Right ventricle myocardium inferior (tissue), 1 donor: ENCODE measurements around the gene FASN. TPM values are rescaled to one million over a fixed set of nuclear protein-coding genes. Genes with fewer than 3 reads are reported as not detected.

Experiments used
- ATAC-seq: fragments of 200-7000 bp; cut with Tn5 transposase; one replicate; pipeline ENCODE4 v1.9.1; 2020; ENCODE audit warnings: mild to moderate bottlenecking, moderate library complexity
- DNase-seq: peaks from one replicate; pipeline ENCODE4 v3.0.0; 2021; ENCODE audit errors: missing footprints
- intact Hi-C: fragments of 100-400 bp; cut with DNase I; formaldehyde crosslinking; loops from one replicate; pipeline ENCODE4 v1.11.0; 2022
- total RNA-seq: library from RNA; stranded (reverse); fragmentation: NEBNext Ultra II Directional; extraction: Animal tissue kit (Norgen Biotek cat#: 25700); gene quantifications from one replicate; pipeline ENCODE4 v1.2.1, GENCODE V29; 2021
- donor health status: DM: no; HTN: yes; CAD: no; lungs with severe emphysema.

FASN gene
- total RNA-seq, 1 donor from 2014 or later, result 46.6 TPM

DNA sequence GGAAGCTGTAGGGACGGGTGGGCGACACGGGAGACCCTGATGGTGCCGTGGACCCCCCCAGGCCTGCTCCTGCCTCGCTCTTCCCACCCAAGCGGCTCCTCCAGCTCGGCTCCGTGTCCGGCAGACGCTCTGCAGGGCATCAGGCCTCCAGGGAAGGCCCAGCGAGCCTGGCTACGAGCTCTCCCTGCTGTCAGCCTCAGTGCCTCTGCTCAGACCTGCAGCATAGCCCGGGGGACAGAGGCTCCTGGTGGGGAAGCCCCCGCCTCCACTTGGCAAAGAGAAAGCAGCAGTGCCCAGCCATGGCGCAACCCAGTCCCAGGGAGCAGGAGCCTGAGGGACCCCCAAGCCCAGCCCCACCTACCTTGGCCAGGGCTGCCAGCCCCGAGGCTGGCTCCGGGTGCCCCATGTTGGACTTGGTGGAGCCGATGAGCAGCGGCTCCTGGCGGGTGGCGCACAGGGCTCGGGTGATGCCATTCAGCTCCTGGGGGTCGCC is 5.9 kb downstream of the FASN start:
- DNase-seq (peak; percentile 30), ATAC-seq (no peak)
- intact Hi-C loops, result no loop called here

DNA sequence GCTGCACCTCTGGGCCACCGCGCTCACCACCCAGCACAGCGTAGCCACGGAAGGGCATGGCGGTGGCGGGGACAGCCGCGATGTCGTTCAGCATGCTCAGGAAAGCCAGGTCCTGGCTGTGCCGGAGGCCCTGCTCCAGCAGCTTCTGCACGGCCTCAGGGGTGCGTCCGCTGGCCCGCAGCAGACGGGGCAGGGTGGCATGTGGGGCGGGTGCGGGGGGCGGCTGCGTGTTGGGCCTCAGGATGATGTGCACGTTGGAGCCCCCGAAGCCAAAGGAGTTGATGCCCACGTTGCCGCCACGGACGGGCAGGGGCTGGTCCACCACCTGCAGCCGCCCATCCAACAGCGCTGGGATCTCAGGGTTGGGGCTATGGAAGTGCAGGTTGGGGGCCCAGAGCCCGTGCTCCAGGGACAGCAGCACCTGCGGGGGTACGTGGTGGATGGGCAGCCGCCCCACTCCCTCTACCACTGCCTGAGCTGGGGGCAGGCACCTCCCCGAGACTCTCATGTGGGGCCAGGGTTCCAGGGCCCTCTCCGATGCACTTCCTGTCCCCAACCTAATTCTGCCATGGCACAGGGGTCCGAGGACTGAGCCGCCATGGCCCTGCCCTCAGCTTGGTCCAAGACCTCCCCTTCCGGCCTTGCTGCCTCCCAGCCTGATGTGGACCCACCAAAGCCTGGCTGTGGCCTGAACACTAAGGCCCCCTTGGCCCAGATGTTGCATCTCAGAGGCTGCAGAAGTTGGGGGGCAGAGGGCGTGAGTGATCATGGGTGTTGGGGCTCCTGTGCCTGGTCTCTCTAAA is 6.6 kb downstream of the FASN start:
- no peak for ATAC-seq
- intact Hi-C loops, result no loop called here
- peak; percentile 30 for DNase-seq

DNA sequence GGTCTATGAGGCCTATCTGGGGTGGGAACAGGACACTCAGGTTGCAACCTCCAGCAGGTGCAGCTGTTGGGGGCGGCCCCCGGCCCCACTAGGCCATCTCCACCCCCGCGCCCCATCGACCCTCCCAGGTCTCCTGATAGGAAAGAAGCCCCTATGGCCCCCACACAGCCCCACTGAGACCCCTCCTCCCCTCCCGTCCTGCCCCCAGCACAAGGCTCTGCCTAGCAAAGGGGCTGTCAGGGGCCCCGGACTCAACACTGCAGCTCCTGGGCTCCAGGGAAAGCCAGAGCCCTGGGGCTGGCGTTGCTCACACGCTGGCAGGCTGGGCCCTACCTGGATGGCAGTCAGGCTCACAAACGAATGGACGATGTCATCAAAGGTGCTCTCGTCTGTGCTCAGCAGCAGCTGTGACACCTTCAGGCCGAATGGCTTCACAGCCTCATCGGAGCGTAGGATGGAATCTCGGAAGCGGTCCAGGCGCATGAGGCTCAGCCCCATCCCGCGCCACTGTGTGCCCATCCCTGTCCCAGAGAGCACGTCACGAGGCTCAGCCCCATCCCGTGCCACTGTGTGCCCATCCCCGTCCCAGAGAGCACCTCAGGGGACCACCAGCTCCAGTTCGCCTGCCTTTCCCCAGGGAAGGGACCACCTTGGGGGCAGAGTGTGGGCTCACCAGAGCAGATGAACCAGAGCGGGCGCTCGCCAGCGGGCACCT is 7.3 kb downstream of the FASN start:
- intact Hi-C loops, result no loop called here
- ATAC-seq (no peak), DNase-seq (peak; percentile 45)

DNA sequence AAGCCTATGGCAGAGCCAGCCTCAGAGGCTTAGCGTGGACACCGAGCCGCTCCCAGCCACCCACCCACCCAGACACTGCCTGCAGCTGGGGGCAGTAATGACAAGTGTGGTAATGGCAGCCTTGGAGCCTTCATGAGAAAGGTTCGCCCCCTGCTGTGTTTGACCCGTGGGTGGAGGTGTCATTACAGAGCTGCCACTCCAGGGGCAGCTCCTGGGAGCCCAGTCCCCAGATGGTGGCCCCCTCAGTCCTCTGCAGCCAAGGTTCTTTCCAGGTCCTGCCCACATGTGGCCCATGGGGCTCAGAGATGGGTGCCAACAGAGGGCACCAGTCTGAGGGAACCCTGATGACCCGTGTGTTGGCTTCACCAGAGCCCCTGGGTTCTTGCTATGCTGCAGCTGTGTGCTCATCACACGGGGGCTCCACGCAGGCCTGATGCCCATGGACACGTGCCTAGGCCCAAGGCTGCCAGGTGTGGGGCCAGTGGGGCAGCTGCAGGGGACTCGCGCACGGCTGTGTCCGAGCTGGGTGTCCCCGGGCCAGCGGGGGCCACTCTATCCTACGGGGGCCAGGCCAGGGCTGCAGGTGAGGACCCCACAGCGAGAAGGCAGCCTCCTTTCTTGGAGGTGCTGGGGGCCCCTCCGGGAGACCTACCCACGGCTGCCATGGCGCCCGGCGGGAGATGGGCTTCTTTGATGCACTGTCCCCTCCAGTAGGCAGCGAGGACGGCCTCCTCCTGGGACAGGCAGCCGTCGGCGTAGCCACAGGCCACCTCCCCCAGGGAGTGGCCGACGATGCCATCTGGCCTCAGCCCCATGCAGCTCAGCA is 8.1 kb downstream of the FASN start:
- peak; percentile 53 for DNase-seq
- ATAC-seq, result no peak
- intact Hi-C loops, result no loop called here

DNA sequence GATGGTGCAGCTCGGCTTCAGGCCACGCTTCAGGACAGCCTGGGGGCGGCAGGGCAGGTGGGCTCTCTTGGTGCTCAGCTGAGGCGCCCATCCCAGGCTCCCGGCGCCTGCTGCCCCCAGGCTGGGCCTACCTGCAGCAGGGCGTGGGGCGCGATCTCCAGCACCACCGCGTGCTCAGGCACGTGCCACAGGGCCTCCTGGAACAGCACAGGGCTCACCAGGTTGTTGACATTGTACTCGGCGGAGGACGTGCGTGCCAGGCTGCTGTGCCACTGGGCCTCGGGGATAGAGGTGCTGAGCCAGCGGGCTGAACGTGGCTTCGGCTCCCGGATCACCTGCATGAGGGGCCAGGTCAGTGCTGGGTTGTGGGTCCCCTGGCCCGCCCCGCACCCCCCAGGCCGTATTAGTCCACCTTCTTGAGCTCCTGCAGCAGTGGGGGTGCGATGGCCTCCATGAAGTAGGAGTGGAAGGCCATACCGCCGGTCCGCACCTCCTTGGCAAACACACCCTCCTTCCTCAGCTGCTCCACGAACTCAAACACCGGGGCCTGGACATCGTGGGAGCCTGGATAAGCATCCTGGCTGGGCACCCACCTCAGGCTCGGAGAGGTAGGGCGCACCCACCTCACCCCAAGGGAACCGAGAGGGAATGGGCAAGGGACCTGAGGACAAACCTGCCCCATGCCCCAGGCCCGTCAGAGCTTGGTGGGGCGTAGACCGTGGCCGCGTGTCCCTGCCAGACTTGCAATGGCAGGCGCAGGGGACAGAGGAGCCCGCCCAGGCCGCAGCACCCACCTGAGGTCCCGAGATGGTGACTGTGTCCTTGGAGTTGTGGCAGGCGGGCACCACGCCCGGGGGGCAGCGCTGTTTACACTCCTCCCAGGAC is 9.0 kb downstream of the FASN start:
- DNase-seq (peak; percentile 62), ATAC-seq (no peak)
- intact Hi-C loops, result no loop called here

DNA sequence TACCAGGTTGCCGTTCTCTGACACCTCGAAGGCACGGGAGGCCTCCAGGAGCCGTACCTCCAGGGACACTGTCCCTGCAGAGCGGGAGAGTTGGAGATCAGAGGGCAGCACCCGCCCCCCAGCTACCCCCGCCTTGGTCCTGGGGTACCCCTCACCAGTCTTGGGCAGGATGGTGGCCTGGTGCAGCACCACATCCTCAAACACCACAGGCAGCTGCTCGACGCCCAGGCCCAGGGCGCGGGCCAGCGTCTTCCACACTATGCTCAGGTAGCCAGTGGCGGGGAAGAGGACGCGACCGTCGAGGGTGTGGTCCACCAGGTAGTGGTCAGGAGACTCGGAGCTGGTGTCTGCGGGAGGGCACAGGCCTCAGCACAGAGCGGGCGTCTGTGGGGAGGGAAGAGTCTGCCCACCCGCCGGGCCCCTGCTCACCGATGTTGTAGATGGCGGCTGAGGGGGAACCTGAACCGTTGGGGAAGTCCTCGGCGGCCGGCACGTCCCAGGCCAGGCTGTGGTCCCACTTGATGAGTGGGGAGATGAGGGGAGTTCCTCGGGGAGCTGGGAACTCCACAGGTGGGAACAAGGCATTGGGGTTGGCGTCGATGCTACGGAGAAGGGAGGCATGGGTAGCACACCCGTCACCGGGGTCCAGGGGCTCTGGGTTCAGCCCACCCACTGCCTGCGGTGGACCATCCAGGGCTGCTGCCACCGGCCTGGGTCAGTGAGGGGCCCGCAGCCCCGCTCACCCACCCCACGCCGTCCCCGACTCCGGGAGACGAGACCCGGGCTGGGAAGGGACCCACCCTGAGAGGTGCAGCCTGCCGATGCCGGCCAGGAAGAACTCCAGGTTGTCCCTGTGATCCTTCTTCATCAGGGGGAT is 9.8 kb downstream of the FASN start:
- ATAC-seq (no peak), DNase-seq (peak; percentile 65)
- intact Hi-C loops, result no loop called here

DNA sequence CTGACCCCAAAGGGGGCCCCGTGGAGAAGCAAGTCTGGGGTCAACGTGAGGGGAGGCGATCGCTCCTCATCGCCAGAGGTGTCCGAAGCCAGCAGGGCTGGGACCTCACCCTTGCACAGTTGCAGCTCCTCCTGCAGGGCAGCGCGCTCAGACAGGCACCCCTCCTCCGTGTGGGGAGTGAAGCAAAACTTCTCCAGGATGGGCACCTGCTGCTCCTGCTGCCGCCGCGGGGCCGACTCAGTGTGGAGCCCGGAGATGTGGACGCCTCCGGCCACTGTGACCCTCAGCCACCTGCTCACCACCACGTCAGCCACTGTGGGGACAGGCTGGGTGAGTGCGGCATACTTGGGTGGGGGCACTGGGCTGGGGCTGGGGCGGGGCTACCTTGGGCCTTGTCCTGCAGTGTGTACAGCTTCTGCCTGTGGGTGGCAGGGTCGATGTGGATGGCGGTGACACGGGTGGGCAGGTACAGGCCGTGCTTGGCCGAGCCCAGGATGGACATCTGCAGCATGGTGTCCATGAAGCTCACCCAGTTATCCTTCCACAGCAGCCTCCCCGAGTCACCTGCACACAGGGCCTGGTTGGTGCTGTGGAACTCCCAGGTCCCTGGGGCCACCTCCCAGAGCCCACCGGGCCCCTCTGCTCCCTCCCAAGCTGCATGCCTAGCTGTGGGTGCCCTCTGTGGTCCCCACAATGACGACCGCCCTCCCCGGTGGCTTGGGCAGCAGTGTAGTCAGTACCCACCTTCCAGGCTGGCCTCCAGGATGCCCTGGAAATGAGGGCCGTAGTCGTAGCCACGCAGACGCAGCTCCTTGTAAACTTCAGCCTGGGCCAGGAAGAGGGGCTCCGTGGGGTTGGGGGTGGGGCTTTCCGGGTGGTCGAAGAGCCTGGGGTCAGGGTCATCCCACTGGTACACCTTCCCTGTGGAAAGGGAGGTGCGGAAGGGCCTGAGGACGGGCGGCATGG is 10.8 kb downstream of the FASN start:
- ATAC-seq (no peak), DNase-seq (peak; percentile 45)
- intact Hi-C loops, result no loop called here

DNA sequence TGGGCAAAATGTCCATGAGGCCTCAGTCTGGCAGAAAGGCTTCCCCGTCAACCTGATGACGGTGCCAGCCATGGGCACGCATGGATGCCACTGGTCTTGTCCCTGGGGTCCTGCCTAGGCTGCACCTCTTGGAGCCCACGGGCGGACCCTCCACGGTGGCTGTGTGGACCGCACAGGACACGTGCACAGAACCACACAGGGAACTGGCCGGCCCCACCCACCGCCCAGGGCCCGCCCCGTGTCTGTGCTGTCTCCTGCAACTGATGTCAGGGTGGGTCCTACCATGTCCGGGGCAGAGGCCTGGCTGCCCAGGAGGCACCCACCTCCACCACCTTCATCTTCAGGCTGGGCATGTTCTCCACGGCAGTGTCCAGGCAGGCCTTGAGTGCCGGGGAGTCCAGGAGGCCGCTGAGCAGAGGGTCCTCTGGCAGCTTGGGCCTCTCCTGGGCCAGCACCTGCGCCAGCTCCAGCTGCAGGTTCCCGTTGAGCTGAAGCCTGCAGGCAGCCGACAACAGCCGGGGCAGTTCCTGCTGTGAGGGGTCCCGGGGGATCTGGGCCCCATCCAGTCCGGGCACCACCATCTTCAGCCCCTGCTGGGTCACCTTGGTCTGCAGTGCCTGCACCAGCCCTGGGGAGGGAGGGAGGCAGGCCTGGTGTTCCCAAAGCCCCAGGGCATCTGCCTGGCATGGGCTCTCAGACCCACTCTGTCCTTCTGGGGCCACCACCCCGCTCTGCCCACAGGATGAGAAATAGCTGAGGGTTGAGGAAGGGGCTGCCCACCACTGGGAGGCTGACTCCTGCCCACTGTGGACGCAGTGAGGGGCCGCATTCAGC is 11.9 kb downstream of the FASN start:
- ATAC-seq, result no peak
- peak; percentile 62 for DNase-seq
- intact Hi-C loops, result no loop called here

DNA sequence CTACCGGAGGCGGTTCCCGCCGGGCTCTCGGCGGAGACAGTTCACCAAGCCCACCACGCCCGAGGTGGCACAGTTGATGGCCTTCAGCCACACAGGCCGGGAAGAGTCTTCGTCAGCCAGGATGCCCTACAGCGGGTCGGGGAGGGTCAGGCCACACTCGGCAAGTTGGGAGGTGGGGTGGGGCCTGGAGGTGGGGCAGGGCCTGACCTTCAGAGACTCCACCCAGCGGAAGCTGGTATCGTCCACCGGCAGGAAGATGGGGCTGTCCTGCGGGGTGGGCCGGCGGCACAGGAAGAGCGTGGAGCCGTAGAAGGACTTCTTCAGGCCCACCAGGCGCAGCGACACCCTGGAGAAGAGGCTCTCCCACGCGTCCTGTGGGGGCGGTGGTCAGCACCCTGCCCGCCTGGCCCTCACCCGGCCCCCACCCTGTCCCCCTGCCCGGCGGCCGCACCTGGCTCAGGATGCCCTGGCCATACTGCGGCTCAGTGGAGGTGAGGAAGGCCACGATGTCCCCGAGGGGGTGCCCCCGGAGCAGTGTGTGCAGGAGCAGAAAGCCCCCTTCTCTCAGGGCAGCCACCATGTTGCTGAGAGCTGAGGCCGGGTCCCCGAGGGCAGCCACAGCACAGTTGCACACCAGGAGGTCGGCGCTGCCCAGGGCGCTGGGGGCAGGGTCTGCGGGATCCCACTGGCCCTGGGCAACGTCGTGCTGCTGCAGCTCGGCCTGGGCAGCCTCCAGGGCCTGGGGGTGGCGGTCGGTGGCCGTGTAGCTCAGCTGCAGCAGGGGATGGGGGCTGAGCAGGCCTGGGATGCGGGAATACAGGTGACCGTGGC is 12.8 kb downstream of the FASN start:
- no peak for ATAC-seq
- DNase-seq, result peak; percentile 49
- intact Hi-C loops, result no loop called here

DNA sequence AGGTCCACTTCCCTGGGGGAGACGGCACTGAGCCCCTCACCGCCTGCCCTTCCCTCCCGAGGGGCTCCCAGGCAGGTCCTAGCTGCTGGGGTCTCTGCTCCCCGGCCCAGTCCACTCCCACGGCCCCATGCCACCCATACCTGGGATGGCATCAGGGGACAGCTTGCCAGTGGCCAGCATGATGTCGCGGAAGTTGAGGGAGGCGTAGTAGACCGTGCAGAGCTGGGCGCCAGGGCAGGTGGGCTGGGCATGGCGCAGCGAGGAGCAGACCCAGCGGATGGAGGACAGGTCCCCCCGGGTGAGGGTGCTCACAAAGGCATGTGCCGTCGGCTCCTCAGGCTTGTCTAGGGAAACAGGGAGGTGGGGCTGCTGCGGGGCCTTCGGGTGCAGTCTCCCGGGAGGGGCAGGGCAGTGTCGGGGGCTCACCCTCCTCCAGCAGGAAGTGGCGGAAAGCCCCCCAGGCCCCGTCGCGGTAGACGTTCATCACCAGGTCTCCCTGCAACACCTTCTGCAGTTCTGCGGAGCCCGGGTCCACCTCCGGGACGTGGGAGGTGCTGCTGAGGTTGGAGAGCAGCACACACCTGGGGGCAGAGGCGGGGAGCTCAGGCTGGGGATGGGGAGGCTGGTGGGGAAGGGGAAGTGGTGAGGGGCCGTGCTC is 13.5 kb downstream of the FASN start:
- DNase-seq (no peak), ATAC-seq (no peak)
- intact Hi-C loops, result no loop called here

DNA sequence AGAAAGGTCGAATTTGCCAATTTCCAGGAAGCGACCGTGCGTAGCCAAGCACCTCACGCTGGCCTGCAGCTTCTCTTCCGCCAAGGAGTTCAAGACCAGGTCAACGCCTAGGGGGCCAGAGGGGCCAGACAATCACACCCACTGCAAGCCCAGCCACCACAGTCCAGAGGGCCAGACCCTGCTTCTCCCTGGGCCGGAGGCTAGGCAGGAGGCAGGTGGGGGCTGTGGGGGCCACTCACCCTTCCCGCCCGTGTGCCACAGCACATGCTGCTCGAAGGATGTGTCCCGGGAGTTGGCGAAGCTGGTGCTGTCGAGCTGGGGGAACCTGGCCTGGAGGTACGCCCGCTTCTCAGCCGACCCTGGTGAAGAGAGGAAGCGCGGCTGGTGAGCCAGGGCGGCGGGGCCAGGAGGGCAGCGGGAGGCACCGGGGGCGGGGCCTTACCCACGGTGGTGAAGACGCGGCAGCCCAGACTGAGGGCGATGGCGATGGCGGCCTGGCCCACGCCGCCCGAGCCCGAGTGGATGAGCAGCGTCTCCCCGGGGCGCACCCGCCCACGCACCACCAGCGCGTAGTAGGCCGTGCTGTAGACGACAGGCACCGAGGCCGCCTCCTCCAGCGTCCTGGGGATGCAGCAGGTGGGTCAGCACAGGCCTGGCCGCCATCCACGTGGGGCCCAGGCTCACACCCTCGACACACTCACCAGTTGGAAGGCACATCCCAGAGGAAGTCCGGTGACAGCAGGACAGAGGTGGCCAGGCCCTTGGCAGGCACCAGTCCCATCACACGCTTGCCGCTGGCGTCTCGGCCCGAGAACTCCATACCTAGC is 14.3 kb downstream of the FASN start:
- ATAC-seq, result no peak
- intact Hi-C loops, result no loop called here
- no peak for DNase-seq

DNA sequence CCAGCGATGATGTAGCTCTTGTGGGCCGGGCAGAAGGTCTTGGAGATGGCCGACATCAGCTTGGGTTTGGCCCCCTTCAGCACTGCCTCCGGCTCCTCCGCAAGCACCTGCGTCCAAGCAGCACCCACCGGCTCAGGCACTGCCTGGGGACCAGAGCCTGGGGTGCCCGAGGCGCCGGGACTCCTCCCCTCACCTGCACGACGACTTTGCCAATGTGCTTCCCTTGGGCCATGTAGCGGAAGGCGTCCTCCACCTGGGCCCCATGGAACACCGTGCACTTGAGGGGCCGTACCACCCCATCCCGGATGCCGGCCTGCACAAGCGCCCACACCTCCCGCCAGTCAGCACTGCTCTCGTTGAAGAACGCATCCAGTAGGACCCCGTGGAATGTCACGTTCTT is 15.0 kb downstream of the FASN start:
- DNase-seq (no peak), ATAC-seq (no peak)
- intact Hi-C loops, result no loop called here

DNA sequence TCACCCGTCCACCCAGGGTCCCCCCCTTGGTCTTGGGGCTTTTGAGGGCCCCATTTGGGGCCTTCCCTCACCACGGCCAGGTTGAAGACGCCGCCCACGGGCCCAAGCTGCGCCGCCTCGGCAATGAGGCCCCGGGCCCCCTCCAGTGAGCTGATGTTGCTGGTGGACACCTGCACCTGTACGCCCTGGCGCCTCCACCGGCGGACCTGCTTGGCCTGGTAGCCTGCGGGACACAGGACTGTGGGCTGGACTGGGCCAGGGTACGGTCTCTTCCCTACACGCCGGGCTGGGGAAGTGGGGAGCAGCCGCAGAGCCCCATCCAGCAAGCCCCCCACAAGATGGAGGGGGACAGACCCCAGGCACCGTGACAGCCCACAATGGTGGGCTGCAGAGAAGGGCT is 15.6 kb downstream of the FASN start:
- ATAC-seq (no peak), DNase-seq (no peak)
- intact Hi-C loops, result no loop called here

DNA sequence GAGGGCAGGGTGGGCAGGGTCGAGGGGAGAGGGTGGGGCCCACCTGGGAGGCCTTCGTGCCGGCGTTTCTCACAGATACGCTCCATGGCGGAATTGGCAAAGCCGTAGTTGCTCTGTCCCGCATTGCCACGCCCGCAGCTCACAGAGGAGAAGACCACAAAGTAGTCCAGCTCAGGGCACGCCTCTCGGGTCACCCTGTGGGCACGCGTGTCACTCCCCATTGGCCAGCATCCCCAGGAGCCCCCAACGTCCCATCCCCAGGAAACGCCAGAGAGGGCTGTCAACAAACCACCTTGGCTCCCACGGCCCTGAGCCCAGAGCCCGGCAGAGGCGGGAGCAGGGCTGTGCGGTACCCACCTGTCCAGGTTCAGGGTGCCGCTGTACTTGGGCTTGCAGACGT is 16.1 kb downstream of the FASN start:
- DNase-seq (no peak), ATAC-seq (no peak)
- intact Hi-C loops, result no loop called here
